Kidney tubule cell (primary cell): ENCODE results near the gene RAD51C.
"Not testable (repeated sequence)": the region's sequence is repeated elsewhere in the genome, so short reads cannot be mapped to it uniquely, and the experiment has no call there.

Experiments used
- DNase-seq: peaks from one replicate; pipeline ENCODE4 v3.0.0-alpha.2; 2018; ENCODE audit warnings: low spot score

The RAD51C gene

DNA sequence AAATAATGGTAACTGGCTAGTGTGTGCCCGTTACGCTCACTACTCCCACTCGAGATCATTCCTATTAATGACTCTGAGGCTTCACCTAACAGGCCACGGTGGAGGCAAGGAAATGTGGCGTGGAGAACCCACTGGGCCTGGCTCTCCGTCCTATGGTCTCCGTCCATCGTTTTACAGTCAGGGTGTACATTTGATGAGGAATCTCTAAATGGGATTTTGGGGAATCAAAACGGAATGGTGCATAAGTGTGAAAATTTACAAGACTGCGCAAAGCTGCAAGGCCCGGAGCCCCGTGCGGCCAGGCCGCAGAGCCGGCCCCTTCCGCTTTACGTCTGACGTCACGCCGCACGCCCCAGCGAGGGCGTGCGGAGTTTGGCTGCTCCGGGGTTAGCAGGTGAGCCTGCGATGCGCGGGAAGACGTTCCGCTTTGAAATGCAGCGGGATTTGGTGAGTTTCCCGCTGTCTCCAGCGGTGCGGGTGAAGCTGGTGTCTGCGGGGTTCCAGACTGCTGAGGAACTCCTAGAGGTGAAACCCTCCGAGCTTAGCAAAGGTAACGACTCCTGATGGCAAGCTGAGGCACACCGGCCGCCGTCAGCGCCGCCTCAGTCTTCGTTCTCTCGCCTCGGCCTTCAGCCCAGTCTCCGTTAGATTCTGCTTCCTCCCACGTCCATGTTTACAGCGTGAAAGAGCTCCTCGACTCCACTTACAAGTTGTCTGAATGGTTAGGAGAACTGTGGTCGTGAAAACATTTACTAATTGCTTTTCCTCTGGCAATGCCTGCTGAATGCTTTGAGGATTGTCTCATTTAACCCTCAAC lies at the start of gene RAD51C:
TSS of gene RAD51C (plus strand) at position 364 of the 817 bp plus-strand sequence. CDS start at position 406, 42 bp downstream.
- peak; percentile 91 for DNase-seq

DNA sequence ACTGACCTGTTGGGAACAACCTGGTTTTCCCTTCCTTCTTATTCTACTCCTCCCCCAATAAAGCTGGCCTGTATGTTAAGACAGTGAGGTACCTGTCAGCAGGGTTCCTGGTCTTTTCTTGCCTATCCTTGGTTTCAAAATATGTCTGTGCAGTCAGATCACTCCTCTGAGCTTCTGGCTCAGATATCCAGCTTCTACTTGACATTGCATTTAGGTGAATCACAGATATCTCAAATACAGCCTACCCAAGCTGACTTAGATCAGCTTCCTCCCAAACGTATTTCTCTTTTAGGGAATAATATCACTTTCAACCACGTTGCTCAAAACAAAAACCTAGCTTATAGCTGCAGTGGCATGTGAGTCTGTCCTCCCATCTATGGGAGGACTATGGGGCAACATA lies 49.3 kb upstream of the RAD51C start:
- DNase-seq: peak; percentile 84

DNA sequence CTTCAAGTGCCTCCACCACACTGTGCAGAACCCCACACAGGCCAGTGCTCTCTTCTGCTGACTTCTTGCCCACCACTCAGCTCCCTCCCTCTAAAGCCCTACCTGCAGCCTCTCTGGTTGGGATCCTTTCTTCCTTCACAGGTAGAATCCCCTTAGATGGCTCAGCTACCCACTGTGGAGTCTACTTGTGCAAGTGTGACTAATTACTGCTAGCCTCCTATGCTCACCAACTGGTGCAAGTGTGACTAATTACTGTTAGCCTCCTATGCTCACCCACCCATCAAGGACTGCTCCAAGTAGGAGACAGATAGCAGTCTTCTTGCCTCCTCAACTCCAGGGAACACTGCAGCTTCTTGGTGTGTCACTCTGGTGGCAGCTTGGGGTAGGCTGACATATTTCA lies 44.2 kb upstream of the RAD51C start:
- peak; percentile 72 for DNase-seq

DNA sequence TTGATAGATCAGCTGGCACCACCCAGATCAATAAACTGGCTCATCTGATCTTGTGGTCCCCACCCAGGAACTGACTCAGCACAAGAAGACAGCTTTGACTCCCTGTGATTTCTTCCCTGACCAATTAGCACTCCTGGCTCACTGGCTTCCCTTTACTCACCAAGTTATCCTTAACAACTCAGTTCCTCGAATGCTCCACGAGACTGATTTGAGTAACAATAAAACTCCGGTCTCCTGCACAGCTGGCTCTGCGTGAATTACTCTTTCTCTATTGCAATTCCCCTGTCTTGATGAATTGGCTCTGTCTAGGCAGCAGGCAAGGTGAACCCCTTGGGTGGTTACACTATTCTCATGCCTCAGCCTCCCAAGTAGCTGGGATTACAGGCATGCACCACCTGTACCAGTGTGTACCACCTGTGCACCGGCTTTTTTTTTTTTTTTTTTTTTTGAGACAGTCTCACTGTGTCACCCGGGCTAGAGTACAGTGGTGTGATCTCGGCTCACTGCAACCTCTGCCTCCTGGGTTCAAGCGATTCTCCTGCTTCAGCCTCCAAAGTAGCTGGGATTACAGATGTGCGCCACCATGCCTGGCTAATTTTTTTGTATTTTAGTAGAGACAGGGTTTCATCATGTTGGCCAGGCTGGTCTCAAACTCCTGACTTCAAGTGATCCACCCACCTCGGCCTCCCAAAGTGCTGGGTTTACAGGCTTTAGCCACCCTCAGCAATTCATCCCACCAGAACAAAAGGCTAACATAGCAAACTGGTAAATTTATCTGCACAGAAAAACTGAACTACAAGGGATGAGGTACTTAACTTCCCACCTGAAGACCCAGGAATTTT lies 34.2 kb upstream of the RAD51C start:
- peak; percentile 40 for DNase-seq

DNA sequence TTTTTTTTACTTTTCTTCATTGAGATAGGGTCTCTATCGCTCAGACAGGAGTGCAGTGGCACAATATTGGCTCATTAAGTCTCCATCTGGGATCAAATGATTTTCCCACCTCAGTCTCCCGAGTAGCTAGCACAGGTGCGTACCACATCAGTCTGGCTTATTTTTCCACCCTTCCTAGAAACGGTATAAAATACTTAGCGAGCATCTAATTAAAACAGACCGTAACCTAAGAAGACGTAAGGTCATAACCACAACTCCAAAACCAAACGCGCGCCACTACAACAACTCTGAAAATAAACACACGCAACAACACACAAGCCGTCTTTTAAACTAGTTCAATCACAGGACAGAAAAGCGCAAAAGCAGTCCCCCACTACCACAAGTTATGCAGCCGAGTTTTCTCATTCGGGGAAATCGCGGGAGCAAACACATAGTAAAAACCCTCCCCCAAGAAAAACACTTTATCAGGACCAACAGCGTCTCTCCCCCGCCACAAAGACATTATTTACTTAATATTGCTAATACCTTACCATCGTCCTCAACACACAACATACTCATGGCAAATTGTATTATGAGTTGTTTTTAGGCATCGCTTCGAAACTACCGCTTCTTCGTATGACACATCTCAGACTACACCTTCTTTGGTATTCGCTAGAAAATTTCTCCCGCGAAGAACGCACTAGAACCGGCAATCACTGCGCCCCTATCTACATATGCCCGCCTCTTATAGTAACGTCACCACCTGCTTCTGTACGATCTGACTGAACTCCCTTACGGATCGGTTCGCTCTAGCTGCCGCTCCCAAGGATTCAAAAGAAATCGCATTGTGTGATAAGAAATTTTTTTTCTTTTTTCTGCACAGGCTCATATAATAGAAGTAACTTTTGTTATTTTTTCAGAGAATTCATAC lies 33.3 kb upstream of the RAD51C start:
- peak; percentile 99 for DNase-seq

DNA sequence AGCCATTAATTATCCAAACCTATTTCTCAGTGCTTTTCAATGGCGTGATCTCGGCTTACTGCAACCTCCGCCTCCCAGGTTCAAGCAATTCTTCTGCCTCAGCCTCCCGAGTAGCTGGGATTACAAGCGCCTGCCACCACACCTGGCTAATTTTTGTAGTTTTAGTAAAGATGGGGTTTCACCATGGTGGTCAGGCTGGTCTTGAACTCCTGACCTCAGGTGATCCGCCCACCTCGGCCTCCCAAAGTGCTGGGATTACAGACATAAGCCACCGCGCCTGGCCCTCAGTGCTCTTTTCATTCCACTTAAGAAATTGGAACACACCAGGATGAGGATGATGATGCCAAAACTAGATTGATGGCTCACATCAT lies 32.7 kb upstream of the RAD51C start:
- DNase-seq: not testable (repeated sequence)

DNA sequence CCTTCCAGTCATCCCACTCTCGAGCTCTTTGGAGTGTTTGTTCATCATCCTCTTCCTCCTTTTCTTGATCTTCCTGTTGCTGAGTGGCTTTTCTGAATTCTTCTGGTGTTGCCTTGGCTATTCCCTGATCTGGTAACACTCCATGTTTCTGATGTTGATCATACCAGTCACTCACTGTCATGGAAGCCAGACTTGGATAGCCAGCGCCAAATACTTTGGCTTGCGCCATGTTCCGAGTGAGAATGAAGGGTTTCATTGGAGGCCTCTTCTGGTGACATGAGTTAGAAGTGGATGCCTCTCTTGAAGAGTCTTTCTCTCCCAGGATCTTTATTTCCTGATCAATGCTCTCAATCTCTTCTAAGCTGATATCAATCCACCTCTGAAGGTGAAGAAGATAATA lies 31.8 kb upstream of the RAD51C start:
- no peak for DNase-seq

DNA sequence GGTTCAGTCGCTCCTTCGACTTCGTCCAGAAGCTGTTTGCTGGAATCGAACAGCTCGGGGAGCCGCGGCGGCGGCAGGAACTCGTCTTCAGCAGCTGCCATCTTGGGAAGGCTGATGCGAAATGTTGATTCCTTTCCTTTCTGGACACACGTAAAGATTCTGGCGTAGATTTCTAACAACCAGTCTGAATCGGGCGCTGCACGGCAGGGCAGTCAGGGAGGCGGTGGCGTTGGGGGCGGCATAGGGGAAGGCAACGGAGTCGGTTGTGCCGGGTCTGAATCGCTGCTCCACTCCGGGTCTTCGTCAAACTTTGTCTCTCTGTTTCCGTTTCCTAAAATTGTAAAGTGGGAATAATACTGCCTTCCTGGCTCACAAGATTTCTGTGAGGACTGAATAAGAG lies 30.9 kb upstream of the RAD51C start:
- no peak for DNase-seq

DNA sequence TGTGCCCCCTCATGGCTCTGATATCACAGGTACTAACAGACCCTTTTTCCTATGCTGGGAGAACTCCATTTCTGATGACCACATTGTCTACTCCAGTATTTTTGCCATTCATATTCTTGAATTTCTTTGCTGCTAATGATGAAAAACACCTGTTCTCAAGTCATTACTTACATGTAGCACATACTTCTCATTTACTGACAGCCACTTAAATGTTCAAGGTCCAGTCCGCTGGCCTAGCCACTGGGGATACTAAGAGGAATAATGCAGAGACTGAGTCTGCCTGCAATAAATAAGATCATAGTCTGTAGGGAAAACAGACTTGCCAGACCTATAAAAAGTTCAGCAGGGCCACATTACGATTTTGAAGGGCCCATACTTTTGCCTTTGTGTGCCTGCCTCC lies 28.1 kb upstream of the RAD51C start:
- no peak for DNase-seq

DNA sequence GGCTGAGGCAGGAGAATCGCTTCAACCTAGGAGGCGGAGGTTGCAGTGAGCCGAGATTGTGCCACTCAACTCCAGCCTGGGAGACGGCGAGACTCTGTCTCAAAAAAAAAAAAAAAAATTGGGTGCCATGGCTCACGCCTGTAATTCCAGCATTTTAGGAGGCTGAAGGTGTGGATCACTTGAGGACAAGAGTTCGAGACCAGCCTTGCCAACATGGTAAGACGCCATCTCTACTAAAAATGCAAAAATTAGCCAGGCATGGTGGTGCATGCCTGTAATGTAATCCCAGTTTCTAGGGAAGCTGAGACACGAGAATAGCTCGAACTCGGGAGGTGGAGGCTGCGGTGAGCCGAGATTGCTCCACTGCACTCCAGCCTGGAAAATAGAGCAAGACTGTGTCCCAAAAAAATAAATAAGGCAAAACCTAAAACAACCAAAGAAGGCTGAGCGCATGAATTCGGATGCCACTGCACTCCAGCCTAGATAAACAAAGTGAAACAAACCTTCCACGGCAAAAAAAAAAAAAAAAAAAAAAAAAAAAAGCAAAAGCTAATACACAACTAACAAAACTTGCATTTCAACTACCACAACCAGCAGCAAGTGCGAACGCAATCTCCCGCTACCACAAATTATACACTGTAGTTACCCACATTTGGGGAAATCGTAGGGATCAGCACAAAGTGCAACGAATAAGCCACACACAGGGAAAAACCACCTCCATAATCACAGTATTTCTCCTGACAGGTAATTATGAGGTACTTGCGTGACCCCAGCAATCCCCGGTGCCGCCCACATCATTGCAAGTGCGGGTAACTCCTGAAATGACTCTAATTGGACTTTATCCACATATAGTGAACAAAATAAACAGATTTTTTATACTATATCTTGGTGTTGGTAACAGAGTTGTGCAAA lies 26.2 kb upstream of the RAD51C start:
- DNase-seq: no peak

DNA sequence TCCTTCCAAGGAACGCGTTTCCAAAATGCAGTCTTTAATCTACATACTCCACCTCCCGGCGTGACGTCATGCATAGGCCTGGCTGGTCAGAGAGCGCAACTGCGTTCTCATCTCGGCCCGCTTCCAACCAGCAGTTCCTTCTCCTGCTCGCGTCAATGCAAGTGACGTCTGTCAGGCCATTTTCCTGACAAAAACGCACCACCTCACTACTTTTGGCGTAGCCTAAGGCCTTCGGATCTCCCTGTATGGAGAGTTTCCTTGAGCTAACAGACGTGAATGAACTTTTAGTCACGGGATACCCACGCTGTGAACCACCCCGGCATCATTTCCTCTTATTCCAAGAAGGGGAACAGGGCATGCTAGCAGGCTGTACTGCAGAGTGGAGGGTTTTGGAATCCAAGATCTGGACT lies 25.5 kb upstream of the RAD51C start:
- DNase-seq: peak; percentile 25

DNA sequence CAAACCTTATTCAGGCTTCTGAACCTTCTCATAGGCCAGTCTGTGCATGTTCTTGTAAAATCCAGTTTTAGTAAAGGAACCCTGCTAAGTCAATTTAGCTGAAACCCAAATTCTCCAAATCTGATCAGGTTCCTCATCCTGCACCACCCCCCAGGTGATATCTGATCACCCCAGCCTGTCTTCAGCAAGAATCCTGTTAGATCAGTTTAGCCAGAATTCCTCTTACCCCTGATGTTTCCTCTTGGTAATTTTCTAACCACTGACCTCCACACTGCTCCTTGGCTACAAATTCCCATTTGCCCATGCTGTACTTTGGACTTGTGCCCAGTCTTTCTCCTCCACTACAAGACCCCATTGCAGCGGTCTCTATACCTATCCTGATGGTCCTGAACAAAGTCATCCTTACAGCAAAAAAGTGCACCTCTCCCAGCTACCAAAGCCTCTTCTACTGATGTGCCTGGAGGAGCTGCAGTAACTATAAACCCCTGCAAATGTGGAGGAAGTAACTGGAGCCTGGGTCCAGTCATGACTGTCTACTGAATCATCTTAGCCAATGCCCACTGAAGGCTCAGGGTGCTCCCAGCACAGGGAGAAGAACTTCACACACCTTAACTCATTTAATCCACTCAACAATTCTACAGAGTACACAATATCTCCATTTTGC lies 24.3 kb upstream of the RAD51C start:
- peak; percentile 74 for DNase-seq

DNA sequence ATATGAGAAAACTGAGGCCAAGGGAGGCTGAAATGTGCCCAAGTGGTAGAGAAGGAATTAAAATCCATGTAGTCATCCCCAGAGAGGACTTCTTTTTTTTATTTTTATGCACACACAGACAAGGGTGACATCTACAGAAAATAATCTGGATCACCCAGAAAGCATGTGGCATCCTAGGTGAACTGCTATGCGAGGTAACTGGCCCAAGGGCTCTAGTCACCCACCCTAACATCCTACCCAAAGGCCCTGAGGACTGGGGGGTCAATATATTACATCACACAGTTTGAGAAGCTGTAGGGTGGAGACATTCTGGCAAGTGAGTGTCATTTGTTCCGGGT lies 23.8 kb upstream of the RAD51C start:
- DNase-seq: no peak

DNA sequence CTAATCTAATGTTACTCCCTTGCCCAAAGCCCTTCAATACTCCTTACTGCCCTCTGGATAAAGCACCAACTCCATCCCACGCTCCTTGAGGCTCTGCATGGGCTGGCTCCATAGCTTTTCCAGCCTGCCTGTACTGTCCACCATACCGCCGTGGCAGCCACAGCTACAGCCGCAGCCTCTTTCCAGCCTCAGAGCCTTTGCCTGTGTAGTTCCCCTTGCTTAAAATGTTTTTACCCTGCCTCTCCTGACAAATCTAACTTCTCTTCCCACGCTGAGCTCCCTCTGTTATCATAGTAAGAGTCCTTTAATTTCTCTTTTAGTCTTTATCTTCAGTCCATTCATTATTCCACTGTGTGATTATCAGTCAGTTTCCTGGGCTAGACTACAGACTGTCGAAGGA lies 22.5 kb upstream of the RAD51C start:
- DNase-seq: no peak

DNA sequence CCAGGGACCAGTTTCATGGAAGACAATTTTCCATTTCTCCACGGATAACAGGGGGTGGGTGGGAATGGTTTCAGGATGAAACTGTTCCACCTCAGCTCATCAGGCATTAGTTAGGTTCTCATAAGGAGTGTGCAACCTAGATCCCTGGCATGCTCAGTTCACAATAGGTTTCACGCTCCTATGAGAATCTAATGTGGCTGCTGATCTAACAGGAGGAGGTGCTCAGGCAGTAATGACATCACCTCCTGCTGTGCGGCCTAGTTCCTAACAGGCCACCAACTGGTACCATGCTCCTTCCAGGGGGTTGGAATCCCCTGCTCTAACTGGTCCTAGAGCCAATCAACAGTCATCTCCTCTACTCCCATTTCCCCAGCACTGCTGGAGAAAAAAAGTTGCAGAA lies 20.4 kb upstream of the RAD51C start:
- DNase-seq: no peak

DNA sequence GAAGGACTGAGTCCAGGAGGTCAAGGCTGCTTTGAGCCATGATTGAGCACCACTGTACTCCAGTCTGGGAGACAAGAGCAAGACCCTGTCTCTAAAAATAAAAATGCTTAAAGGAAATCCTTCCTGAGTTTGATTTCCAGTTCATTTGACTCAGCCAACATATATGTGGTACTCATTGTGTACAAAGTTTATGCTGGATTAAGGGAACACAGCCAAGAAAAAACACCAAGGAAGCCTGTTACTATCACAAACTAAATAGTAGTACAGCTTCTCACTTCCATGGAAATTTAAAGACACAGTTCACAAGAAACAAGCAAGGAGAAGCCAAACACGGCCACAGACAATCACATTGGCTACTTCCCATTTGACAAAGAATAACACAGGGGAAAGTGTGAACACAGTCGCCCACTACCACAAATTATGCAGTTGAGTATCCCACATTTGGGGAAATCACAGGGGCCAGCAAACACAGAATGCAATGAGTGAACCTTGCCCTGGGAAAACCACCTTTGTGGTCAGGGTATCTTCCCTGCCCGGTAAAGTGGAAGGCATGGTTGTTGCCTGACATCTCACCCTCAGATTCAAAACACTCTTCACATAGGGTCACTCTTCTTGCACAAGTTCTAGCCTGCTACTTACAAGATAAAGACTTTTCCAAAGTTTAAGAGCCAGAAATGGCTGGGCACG lies 15.1 kb upstream of the RAD51C start:
- no peak for DNase-seq

DNA sequence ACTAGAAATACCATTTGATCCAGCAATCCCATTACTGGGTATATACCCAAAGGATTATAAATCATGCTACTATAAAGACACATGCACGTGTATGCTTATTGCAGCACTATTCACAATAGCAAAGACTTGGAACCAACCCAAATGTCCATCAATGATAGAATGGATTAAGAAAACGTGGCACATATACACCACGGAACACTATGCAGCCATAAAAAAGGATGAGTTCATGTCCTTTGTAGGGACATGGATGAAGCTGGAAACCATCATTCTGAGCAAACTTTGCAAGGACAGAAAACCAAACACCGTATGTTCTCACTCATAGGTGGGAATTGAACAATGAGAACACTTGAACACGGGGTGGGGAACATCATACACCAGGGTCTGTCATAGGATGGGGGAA lies 14.1 kb upstream of the RAD51C start:
- not testable (repeated sequence) for DNase-seq

DNA sequence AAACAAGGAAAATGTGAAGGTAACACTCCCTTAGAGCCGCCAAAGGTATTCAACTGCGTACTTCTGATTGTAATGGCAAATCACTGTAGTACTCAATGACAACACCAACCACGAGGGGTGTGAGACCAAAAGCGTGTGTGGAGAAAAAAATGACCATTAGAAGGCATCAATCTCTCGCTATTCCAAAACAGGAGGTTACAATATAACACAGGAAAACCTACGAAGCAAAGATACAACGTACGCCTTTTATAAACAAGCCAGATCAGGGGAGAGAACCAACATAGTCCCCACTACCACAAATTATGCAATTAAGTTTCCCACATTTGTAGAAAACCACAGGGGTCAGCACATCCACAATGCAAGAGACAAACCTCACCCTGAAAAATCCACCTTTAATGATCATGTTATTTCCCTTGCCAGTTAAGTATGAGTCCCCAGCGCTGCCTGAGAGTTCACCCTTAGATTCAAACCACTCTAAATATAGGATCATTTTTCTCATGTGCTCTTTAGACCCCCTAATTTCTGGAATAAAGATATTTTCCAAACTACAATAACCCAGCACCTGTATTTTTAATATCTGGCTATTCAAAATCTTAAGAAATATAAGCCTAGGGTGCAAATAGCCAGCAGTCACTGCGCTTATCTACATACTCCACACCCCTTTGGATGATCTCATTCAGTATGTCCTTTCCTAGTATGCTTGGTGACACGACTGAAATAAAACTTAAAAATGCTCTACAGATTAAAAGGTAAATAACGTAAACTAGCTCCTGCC lies 13.0 kb upstream of the RAD51C start:
- DNase-seq: peak; percentile 68

DNA sequence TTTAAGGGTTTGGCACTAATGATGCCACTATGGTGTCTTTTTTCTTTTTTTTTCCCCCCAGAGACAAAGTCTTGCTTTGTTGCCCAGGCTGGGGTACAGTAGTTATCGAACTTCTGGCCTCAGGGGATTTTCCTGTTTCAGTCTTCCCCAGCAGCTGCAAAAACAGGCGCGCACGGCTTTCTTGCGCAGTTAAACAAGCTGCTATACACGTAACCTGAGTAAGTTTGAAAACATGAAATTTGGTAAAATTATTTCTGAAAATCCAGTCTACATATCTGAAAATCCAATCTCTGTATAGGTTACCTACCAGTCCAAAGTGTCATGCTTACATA lies 12.4 kb upstream of the RAD51C start:
- DNase-seq: no peak

DNA sequence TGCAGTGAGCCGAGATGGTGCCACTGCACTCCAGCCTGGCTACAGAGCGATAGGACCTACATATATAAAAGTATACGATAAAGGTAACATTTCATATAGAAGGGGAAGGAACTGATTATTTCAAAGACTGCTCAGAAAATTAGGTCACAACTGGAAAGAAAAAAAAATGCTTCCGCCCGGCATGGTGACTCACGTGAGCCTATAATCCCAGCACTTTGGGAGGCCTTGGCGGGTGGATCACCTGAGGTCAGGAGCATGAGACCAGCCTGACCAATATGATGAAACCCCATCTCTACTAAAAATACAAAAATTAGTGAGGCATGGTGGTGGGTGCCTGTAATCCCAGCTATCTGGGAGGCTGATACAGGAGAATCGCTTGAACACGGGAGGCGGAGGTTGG lies 8.4 kb upstream of the RAD51C start:
- DNase-seq: no peak
